Non-pigmented ciliary epithelial cell (primary cell): ENCODE measurements around the gene TMTC2.
"Not testable (repeated sequence)": the region's sequence is repeated elsewhere in the genome, so short reads cannot be mapped to it uniquely, and the experiment has no call there.

Experiments used
- DNase-seq: peaks from one replicate; pipeline ENCODE4 v3.0.0-alpha.2; 2010; ENCODE audit warnings: low read depth

Gene TMTC2

GRCh38 chr12:82789674-82790073 is 103.0 kb downstream of the TMTC2 start:
- no peak for DNase-seq

DNA sequence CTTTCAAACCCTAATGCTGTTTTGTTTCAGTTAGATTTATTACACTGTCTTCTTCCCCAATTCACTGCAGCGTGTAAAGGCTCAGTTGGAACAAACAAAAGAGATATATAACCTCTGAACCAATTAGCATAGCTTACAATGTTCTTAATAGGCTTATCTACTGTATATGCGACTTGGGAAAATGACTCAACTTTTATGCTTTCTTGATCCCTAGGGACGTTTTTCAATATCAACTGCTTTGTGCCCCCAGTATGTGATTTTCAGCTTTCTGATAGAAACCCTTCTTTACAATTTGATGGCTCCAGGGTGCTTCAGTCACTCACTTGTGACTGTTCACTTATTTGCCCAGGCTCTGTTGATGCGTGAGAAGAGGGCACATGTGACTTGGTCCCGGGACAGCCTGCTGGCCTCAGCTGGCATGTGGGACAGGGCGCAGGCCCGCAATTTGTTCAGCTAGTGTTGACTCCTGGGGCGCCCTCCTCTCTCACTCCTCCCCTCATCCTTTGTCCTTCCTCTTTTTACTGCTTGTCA is 107.1 kb downstream of the TMTC2 start:
- DNase-seq: no peak

GRCh38 chr12:82797480-82797879 is 110.8 kb downstream of the TMTC2 start:
- no peak for DNase-seq

DNA sequence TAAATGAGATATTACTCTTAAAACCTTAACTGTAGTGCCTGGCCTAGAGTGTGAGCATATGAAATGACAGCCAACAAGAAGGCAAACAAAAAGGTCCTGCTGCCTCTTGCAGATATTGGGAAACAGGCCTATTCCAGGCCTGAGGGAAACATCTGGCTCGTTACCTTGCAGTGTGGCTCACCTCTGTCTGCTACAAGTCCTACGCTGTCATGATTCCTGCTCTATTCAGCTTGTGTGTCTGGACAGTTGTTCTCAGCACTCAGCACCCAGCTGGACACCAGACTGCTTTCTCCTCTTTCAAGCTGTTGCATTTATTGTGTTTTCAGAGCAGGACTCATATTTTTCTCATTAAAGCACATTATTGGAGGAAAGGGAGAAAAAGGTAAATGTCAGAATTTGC is 113.5 kb downstream of the TMTC2 start:
- DNase-seq: no peak

- DNase-seq: no peak
Measured at GRCh38 chr12:82801951-82802610, 115.4 kb downstream of the TMTC2 start.

DNA sequence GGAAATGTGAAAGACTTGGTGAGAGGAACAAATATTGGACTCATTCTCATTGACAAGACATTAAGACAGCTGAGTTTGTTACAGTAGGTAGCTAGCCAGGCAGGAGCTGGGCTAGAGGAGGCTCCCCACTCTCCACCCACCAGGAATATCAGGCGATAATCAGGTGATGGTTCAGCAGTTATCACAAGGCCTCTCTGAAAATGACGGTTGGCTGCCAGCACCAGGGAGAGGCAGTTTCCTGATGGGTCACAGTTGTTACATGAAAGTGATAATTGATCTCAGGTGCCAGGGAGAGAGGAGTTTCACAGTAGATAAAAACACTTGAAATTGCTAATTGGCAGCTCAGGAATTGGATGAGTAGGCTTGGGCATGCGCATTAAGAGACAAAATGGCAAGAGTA is 116.5 kb downstream of the TMTC2 start:
- no peak for DNase-seq

- DNase-seq: no peak
Measured at GRCh38 chr12:82804601-82805000, 117.9 kb downstream of the TMTC2 start.

DNA sequence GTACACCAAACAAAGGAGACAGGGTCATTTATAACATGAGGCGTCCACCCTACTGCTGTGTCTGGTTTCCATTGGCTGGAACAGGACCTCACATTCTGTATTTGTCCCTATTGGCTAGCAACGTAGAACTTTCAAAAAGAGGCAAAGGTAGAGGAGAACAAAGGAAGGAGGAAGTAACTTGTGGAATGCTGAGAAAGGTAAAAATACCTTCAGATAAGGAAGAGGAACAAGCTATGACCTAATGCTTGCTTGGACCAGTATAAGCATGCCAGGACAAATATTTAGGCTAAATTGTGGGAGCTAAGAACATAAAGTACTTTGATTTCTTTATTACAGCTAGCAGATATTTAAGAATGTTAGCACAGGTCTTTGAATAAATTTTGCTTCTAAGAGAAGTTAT is 118.3 kb downstream of the TMTC2 start:
- not testable (repeated sequence) for DNase-seq

- DNase-seq: no peak
Measured at GRCh38 chr12:82805812-82806497, 119.2 kb downstream of the TMTC2 start.

DNA sequence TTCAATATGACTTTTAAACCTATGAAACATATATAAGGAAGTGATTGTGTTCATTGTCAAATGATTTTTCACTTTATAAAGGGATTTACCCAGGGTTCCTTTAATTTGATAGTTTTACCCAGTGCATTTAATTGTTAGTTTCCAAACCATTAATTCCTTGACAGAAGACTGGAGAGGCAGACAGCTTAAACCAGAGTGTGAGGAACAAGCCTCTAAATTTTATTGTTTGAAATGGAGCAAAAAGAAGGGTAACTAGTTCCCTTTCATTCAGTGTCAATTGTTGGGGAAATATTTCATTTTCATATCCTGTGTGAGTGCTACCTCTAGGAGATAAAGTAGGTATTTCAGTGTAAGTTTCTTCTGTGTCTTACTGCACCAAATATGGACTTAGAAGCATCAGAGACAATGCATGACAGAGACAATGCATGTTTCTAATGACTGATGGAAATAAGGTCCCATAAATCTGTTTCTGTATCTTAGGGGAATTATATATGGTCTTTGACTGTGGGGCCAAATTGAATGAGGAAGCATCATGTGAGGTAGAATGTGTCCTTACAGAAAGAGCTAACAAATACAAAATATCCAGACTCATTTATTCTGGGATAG is 120.5 kb downstream of the TMTC2 start:
- DNase-seq: no peak

DNA sequence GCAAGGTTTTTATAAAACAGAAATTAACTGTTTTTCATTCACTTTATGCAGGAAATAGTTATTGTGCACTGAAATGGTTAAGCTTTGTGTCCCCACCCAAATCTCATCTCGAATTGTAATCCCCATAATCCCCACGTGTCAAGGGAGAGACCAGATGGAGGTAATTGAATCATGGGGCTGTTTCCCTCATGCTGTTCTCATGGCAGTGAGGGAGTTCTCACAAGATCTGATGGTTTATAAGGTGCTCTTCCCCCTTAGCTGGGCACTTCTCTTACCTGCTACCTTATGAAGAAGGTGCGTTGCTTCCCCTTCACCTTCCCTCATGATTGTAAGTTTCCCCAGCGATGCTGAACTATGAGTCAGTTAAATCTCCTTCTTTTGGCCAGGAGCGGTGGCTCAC is 123.9 kb downstream of the TMTC2 start:
- DNase-seq: no peak

DNA sequence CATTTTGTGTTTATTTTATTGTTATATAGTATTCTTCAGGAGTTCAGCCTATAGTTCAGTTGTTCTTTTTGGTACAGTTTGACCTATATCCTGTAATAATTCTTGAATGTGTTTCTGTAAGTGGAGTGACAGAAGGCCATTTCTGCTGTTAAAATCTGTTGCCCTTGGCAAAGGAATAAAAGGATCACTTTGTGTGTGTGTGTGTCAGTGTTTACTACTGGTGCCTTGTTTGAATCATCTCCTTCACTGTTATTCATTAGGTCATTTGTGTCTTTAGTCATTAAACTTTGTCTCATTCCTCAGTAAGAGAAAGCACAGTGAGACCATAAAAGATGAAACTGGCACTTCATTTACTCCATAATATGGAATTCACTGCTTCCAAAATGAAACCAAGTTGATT is 130.7 kb downstream of the TMTC2 start:
- DNase-seq: no peak

DNA sequence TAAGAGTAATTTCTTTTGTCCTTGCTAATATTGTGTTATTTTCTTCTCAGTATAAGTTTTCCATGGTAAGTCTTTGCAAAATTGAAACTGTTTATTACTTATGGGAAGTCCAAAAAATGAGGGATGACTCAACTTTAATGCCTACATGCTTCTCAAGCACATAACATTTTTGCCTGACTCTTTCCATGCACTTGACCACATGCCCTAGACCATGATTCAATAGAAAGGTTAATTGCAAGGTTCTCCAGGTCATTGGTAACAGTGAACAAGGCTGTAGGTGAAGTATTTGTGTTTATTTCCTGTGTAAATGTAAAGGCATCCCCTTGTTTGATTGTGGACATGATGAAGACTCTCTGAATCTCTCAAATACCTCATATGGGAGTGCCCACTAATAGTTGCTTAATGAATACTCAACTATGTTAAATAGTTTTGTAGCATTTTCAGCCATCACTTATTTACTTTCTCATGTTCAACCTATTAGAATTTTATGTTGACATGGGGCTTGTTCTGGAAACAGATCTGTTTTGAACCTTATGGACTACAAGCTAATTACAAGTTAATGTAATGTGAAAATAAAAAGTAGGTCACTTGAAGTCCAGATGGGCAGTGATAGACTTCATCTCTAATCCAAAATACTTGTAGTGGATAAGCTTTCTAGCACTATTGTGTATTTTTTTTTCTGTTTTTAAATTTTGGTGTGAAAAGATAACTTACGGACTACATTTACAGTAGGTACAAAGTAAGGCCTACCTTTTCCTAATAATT is 131.7 kb downstream of the TMTC2 start:
- no peak for DNase-seq

DNA sequence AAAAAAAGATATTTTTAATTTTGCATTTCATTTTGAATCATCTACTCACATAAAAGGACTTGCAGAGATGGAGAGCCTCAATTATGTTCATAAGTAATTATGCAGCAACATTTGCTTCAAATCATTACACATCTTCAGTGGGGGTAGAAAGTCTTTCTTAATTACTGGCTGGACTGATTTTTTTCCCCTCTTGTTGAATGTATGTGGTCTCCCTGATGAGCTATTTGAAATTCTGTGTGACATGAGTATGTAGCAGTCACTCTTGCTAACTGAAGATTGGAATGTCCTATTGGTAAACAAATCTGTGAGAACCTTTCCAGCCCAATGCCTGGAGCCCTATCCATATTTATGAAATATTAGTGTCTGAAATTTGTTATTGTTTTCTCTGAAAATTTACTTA is 139.8 kb downstream of the TMTC2 start:
- no peak for DNase-seq

DNA sequence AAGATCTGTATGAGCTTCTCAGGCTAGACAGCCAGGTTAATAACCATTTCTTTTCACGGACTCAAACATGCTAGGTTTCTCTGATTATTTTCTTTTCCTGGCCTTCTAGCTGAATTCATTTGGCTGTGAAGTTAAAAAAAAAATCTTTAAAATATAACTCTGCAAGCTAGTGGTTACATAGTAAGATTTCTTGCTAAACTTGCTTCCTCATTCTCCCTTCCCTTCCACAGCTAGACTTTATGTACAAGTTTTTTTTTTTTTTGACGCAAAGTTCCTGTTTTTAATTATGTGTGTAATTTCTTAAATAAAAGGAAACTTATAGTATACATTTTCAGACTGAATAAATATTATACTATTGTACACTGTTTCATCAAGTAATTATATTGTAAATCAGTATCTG is 145.4 kb downstream of the TMTC2 start:
- DNase-seq: no peak

GRCh38 chr12:82832981-82833380 is 146.3 kb downstream of the TMTC2 start:
- no peak for DNase-seq

GRCh38 chr12:82833481-82833880 is 146.8 kb downstream of the TMTC2 start:
- no peak for DNase-seq

GRCh38 chr12:82835217-82835616 is 148.5 kb downstream of the TMTC2 start:
- peak; percentile 9 for DNase-seq

DNA sequence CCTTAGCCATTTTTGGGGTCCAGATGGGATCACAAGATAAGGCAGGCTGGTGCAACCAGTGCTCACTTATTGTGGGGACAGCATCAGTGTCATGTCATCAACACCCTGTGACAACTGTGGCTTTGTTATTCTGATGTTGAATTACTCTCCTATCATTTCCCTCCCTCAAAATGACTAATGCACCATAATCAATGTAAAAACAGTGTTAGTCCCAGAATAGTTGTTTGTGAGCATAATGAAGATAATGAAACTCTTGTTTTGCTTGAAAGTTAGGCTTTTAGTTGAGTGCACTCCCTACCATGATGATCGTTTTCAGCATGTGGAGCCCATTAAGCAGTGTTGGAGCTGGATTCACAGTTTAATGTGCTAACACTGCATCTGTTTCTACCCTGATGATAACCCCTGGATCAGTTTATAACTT is 151.4 kb downstream of the TMTC2 start:
- DNase-seq: no peak

DNA sequence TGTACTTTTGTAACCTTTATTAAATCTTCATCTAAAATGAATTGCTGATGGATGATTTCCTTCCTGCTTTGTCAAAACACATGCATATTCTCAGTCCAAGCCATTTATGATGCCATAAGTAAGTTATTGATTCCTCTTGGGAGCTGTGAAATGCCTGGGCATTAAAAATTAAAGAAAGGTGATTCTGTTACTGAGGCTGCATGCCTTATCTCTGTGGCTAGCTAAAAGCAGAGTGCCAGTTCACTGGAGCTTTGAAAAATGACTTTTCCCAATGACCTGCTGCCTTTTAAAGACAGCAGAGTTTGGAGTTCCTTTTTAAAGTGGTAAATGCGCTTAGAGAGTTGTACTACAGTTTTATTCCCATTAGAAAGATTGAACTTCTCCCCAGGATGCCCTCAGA is 152.1 kb downstream of the TMTC2 start:
- no peak for DNase-seq

DNA sequence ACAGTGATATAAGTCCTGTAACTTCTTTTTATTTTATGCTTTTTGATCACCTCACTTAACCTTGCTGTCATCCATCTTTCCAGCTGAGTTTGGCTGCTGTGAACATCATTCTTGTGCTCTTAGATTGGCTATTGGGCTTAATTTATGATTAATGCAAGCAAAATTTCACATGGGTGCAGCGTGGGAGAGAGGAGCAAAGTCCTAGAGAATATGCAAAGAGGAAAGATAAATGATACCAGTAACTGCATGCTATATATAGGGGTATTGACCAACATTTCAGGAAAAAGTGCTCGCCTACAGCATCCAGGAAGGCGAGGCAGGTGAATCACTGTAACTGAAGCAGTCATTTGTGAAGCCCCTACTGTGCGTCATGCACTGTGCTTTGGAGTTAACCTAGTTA is 153.1 kb downstream of the TMTC2 start:
- no peak for DNase-seq

GRCh38 chr12:82841487-82841904 is 154.8 kb downstream of the TMTC2 start:
- DNase-seq: no peak

GRCh38 chr12:82842480-82842879 is 155.8 kb downstream of the TMTC2 start:
- DNase-seq: no peak
